HG03520 (cell line): ENCODE results near the gene TK1.

ENCODE experiments used
- ATAC-seq: cut with Tn5 transposase; IDR thresholded peaks from one replicate; pipeline ENCODE4 v1.9.1; 2021; ENCODE audit warnings: mild to moderate bottlenecking, moderate library complexity; ENCODE audit not compliant: unreplicated experiment

The TK1 gene

GRCh38 chr17:78223061-78223460 is 36.2 kb upstream of the TK1 start:
- no peak for ATAC-seq

- ATAC-seq: no peak
Measured at GRCh38 chr17:78219396-78220150, 32.7 kb upstream of the TK1 start.

GRCh38 chr17:78214706-78215061 is 27.8 kb upstream of the TK1 start:
- ATAC-seq: no peak

- peak; percentile 76 for ATAC-seq
Measured at GRCh38 chr17:78214016-78214705, 27.3 kb upstream of the TK1 start, which contains the start of gene BIRC5. Gene BIRC5, plus strand, starts transcription at chr17:78214253. Its CDS starts 64 bp downstream, at chr17:78214317.

GRCh38 chr17:78211032-78211431 is 24.2 kb upstream of the TK1 start:
- no peak for ATAC-seq

- ATAC-seq: no peak
Measured at GRCh38 chr17:78210111-78210510, 23.3 kb upstream of the TK1 start.

GRCh38 chr17:78208486-78208885 is 21.6 kb upstream of the TK1 start:
- ATAC-seq: no peak

- ATAC-seq: no peak
Measured at GRCh38 chr17:78206298-78206697, 19.4 kb upstream of the TK1 start.

GRCh38 chr17:78205124-78205775 is 18.4 kb upstream of the TK1 start:
- no peak for ATAC-seq

GRCh38 chr17:78204387-78205123 is 17.7 kb upstream of the TK1 start:
- no peak for ATAC-seq

GRCh38 chr17:78202666-78203065 is 15.8 kb upstream of the TK1 start:
- no peak for ATAC-seq

GRCh38 chr17:78200451-78200850 is 13.6 kb upstream of the TK1 start:
- ATAC-seq: no peak

GRCh38 chr17:78197147-78197832 is 10.4 kb upstream of the TK1 start:
- no peak for ATAC-seq

GRCh38 chr17:78196716-78197115 is 9.9 kb upstream of the TK1 start:
- ATAC-seq: no peak

GRCh38 chr17:78185981-78186691 is 716 bp downstream of the TK1 start:
- ATAC-seq: no peak

GRCh38 chr17:78184868-78185267 is 2.0 kb downstream of the TK1 start:
- ATAC-seq: no peak

- no peak for ATAC-seq
Measured at GRCh38 chr17:78184351-78184750, 2.5 kb downstream of the TK1 start.

- no peak for ATAC-seq
Measured at GRCh38 chr17:78183916-78184315, 2.9 kb downstream of the TK1 start.

- ATAC-seq: no peak
Measured at GRCh38 chr17:78182504-78182903, 4.3 kb downstream of the TK1 start.

GRCh38 chr17:78180508-78180907 is 6.3 kb downstream of the TK1 start:
- no peak for ATAC-seq
